Measurements from ENCODE around the gene ARHGAP15.

- no peak for TF ChIP-seq CTCF (IDR thresholded peaks at IDR 0.05; ENCODE audit: low read length)
- no peak for TF ChIP-seq EZH2 (IDR thresholded peaks at IDR 0.05; ENCODE audit: borderline replicate concordance, low read length)
Measured at GRCh38 chr2:143226714-143227541, 97.7 kb downstream of the ARHGAP15 start.
